Heart left ventricle (tissue), 16 donors: ENCODE measurements around the gene NCOA4. TPM values are rescaled to one million over a fixed set of nuclear protein-coding genes. Genes with fewer than 3 reads are reported as not detected.
A peak's percentile ranks its signal among the peaks of the same experiment; 100 is the strongest.
"Not testable (repeated sequence)": the region's sequence is repeated elsewhere in the genome, so short reads cannot be mapped to it uniquely, and the experiment has no call there.

Source experiments
- ATAC-seq, 4 donors: fragments of 200-7000 bp; cut with Tn5 transposase; one replicate each; pipeline ENCODE4 v1.9.1; 2020 to 2022; ENCODE audit warnings: moderate library complexity in 4 of 4, mild to moderate bottlenecking in 3 of 4, moderate number of reproducible peaks in 1 of 4
- DNase-seq, 5 donors: peaks; one replicate each; pipeline ENCODE4 v3.0.0-alpha.2; 2020
- H3K27ac ChIP-seq, 12 donors: fragments of 200-600 bp; sonication (generic) in 4 of 12; one replicate each; pipeline versions ENCODE4 v1.5.0 to v1.8.0; 2016 to 2022; ENCODE audit warnings: mild to moderate bottlenecking in 2 of 12
- H3K27me3 ChIP-seq, 9 donors: fragments of 200-600 bp; sonication (generic) in 2 of 9; one replicate each; pipeline versions ENCODE4 v1.5.1 to v1.8.0; 2016 to 2022; ENCODE audit warnings: mild to moderate bottlenecking in 3 of 9
- H3K36me3 ChIP-seq, 9 donors: fragments of 200-600 bp; sonication (generic) in 2 of 9; one replicate each; pipeline versions ENCODE4 v1.5.0 to v1.8.0; 2018 to 2022; ENCODE audit warnings: mild to moderate bottlenecking in 2 of 9
- H3K4me1 ChIP-seq, 12 donors: fragments of 200-600 bp; sonication (generic) in 4 of 12; one replicate each; pipeline versions ENCODE4 v1.5.0 to v1.8.0; 2016 to 2022; ENCODE audit warnings: mild to moderate bottlenecking in 3 of 12
- H3K4me3 ChIP-seq, 12 donors: fragments of 200-600 bp; sonication (generic) in 4 of 12; one replicate each; pipeline versions ENCODE4 v1.5.0 to v1.8.0; 2017 to 2022; ENCODE audit warnings: mild to moderate bottlenecking in 9 of 12, moderate library complexity in 4 of 12
- H3K9me3 ChIP-seq, 12 donors: fragments of 200-600 bp; sonication (generic) in 4 of 12; one replicate each; pipeline versions ENCODE4 v1.5.0 to v1.8.0; 2016 to 2022; ENCODE audit warnings: mild to moderate bottlenecking in 1 of 12
- POLR2A ChIP-seq, 2 donors: fragments of 450-650 bp; IDR thresholded peaks; one replicate each; pipeline ENCODE4 v1.6.1; 2017; ENCODE audit warnings: antibody characterized with exemption in 2 of 2, mild to moderate bottlenecking in 2 of 2, moderate library complexity in 2 of 2
- WGBS, 4 donors: extraction: QIAGEN DNeasy Blood & Tissue Kit in 2 of 4; methylation state at CpG; one replicate each; pipeline versions ENCODE4 v1.1.5 to v1.1.7; 2013 to 2018; 5-methylcytosine and 5-hydroxymethylcytosine counted together
- intact Hi-C, 10 donors: fragments of 100-400 bp; cut with DNase I; formaldehyde crosslinking; loops; one replicate each; pipeline versions ENCODE4 v1.11.1 to v1.14.2; 2022
- polyA plus RNA-seq, 2 donors: library from polyadenylated mRNA; stranded (reverse); fragments of 200-250 nt; gene quantifications; one replicate each; pipeline ENCODE4 v1.2.3, GENCODE V29; 2013
- total RNA-seq, 9 donors: library from RNA; depleted of rRNA in 2 of 9; stranded (reverse); fragments of >200 nt in 2 of 9; fragmentation: NEBNext Ultra II Directional in 3 of 9; extraction: Animal tissue kit (Norgen Biotek cat#: 25700) in 3 of 9; gene quantifications; one replicate each; pipeline versions ENCODE4 v1.1.0 to v1.2.4, GENCODE V29; 2016 to 2023
- donor health status: ischemic (EF 13 %, LVEDD 7.1; RV severe dilation, severe dysfunction).
- donor health status: healthy with polysubstance abuse.
- donor health status: DM: no; HTN: yes; CAD: no.
- donor health status: DM: no; HTN: no; CAD: no.
- donor health status: ischemic (EF 25% LVEDD 6.9; RV normal size, moderate dysfunction).
- donor health status: ischemic (EF 25% LVEDD 5.7; RV mildly dilated, moderate dysfunction).
- donor health status: healthy.
- donor health status: DM: yes; HTN: yes; CAD: no.
- donor health status: ischemic (EF 35%, LVEDD 5.7; RV mildly dilated, moderate dysfunction).
- donor health status: nonischemic (EF 11% LVEDD 7.7; RV severe dilation, severe dysfunction).
- donor health status: DM: yes; HTN: yes; CAD: no.
- donor health status: PGD.
- donor health status: ischemic (EF 29% LVEDD 5.4; RV normal size, mild dysfunction).
- donor health status: nonischemic (EF 23%, LVEDD 6.1; RV moderate dilation, normal function).

Gene NCOA4
- total and polyA plus RNA-seq, 11 donors: 55.1 to 296 (median 252) TPM

DNA sequence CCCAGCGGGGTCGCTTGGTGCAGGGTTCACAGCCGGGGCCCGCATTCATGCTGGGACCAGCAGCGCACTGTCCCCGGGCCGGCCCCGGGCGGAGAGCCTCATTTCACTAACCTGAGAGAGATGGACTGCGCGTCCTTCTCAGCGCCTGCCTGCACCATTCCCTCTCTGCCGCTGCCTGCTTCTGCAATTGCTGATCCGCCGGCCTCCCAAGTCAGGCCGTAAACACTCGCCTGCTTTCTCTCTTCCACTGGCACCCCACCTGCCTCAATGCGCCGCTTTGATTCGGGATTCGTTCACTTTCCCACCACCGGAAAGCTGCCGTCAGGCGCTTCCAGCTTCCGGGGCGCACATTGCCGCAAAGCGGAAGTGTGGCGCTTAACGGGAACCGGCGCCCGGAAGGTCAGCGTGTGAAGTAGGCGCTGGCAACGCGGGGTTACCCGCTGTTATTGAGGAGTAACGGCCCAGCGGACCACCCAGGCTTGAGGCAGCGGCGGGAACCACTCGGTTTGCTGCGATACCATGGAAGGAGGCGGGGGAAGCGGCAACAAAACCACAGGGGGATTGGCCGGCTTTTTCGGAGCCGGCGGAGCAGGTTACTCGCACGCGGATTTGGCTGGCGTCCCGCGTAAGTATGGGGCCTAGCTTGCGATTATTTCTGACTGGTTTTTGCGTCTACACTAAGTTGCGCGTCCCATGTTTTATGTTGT is 58.2 kb downstream of the NCOA4 start, which contains the start of gene TIMM23:
Gene TIMM23, plus strand, starts transcription at position 384 of the 707 bp plus-strand sequence. Its CDS starts 136 bp downstream, at position 520.
- DNase-seq: peak; percentile 85 to 92 (median 90)
- Histone ChIP-seq H3K4me1 (peaks cover 0 to 33% (median 22%) of the 10 kb centered on the region in 12 donors), H3K36me3 (peaks cover 0 to 19% (median 6%) of the 10 kb centered on the region in 9 donors), H3K4me3 (peak within 1 kb of the TSS; percentile 69 to 91 (median 82)), H3K27ac (peak within 1 kb of the TSS in 11 of 12 donors; percentile 66 to 86 (median 75))
- intact Hi-C loops: loop anchor here in 6 of 10 donors (10.0 kb wide), 1 partner anchor 53 kb away; no protein-coding TSS in a partner anchor
- H3K27me3 ChIP-seq, H3K9me3 ChIP-seq: not testable (repeated sequence)
- 0 to 1% (median 0%) methylated on average over 28 to 60 of the region's 60 CpGs for WGBS, 4 donors
- TF ChIP-seq POLR2A (IDR thresholded peaks at IDR 0.05): peak in 1 of 2 donors; percentile 57
- ATAC-seq: peak; percentile 91 to 98 (median 96)

DNA sequence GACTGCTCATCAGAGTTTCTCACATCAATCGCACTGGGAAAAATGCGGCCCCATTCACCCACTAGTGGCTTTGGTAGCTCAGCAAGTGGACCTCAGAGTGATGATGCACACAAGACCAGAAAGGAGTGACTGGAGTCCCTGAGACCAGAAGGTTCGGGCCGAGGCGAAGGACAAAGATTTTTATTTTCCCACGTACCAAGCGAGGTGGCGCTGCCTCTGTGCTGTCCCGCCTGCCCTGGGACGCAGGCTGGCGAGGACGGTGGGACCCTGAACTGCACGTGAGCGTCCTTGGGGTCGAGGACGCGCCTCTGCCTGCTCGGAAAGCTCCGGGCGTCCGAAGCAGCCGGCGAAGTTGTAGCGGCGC is 58.7 kb downstream of the NCOA4 start:
- ATAC-seq: peak in 2 of 4 donors; percentile 38 to 56
- intact Hi-C loops: loop anchor here in 6 of 10 donors (10.0 kb wide), 1 partner anchor 53 kb away; no protein-coding TSS in a partner anchor
- peaks cover 0 to 33% (median 22%) of the 10 kb centered on the region in 12 donors for H3K4me1 ChIP-seq
- not testable (repeated sequence) for H3K9me3 ChIP-seq, H3K27me3 ChIP-seq, DNase-seq
- peak overlapping the region; percentile 69 to 91 (median 82) for H3K4me3 ChIP-seq
- WGBS, 4 donors: 0 to 1% (median 0%) methylated on average over 7 to 25 of the region's 25 CpGs
- H3K27ac ChIP-seq: peak overlapping the region in 11 of 12 donors; percentile 66 to 86 (median 75)
- H3K36me3 ChIP-seq: peaks cover 0 to 17% (median 6%) of the 10 kb centered on the region in 9 donors

DNA sequence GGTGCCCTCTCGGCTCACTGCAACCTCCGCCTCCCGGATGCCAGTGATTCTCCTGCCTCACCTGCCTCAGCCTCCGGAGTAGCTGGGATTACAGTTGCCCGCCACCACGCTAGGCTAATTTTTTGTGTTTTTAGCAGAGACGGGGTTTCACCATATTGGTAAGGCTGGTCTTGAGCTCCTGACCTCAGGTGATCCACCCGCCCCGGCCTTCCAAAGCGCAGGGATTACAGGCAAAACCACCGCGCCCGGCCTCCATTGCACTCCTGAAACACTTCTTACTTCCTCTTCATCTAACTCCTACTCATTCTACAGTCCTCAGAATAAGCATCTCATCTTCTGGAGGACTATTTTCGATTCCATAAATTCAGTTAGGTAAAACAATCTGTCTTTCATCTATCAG is 59.4 kb downstream of the NCOA4 start:
- peak overlapping the region in 9 of 12 donors; percentile 70 to 91 (median 81) for H3K4me3 ChIP-seq
- not testable (repeated sequence) for ATAC-seq, H3K9me3 ChIP-seq, H3K27ac ChIP-seq, DNase-seq, H3K27me3 ChIP-seq
- peaks cover 0 to 33% (median 22%) of the 10 kb centered on the region in 12 donors for H3K4me1 ChIP-seq
- 52 to 68% (median 53%) methylated on average over 14 of the region's 14 CpGs for WGBS, 4 donors
- intact Hi-C loops: loop anchor here in 6 of 10 donors (10.0 kb wide), 1 partner anchor 54 kb away; no protein-coding TSS in a partner anchor
- peaks cover 0 to 10% (median 6%) of the 10 kb centered on the region in 9 donors for H3K36me3 ChIP-seq

DNA sequence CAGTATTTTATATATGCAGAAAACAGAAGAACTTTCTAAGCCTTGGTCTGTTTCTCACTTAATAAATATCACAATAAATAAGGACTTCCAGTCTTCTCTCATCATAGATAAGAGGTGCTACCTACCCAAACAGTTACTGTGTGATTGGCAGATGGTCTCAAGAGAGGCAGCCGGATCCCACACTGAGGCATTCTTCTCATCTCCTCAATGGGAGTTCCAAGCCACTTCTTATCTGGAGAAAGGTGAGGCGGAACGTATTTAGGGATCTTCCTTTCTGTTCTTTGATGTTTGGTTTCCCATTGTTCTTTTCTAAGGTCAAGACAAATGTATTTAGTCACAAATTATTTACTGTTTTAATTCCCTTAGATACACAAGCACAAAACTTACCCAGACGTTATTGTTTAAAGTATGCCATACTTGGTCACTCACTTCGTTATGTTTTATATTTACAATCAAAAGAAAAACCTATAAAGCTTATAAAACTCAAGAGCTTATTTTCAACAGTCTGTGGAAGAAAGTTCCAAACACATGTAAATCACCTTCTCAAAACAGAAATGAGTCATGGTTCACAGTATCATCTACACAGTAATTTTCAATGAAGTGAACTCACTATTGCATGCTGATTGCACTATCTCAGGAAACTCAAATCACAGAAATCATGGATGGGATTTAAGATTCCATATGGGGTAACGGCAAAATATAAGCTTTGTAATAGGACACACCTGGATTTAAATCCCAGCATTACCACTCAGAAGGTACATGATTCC is 67.6 kb downstream of the NCOA4 start:
- H3K4me3 ChIP-seq, intact Hi-C loops, H3K27me3 ChIP-seq, H3K9me3 ChIP-seq, H3K27ac ChIP-seq, H3K4me1 ChIP-seq, ATAC-seq, DNase-seq: not testable (repeated sequence)
- peaks cover 0 to 29% (median 4%) of the 10 kb centered on the region in 9 donors for H3K36me3 ChIP-seq
- 82 to 89% (median 85%) methylated on average over 5 to 6 of the region's 6 CpGs for WGBS, 4 donors

DNA sequence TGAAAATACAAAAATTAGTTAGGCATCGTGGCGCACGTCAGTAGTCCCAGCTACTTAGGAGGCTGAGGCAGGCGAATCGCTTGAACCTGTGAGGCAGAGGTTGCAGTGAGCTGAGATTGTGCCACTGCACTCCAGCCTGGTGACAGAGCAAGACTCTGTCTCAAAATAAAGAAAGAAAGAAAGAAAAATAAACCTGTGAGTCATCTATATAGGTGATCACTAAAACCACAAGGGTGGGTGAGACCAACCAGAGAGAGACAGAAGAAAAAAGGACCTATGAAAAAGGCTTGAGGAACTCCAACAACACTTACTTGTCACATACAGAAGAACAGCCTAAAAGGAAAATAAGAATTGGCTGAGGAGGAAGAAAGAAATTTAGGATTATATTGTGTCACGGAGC is 72.5 kb downstream of the NCOA4 start:
- ATAC-seq: not testable (repeated sequence)

DNA sequence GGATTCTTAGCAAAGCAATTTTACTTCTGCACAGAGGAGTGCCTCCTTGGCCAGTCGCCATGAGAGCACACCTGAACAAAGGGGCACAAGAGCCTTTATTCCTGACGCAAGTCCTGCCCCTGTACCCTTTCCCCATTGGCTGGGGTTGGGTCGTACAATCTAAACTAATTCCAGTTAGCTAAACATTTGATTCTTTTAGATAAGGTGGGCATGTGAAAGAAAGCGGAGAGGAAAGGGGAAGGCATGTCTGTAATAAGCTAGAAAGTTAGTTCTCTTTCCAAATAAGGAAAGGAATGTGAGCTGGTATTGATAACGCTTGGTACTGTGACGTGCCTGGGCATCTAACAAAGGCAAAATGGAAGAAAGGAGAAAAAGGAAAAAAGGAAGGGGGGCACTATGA is 73.8 kb downstream of the NCOA4 start:
- H3K4me1 ChIP-seq, ATAC-seq, H3K4me3 ChIP-seq, H3K9me3 ChIP-seq, DNase-seq, intact Hi-C loops, H3K27ac ChIP-seq, H3K27me3 ChIP-seq: not testable (repeated sequence)
- peaks cover 0 to 31% (median 9%) of the 10 kb centered on the region in 9 donors for H3K36me3 ChIP-seq
- WGBS, 4 donors: 77 to 94% (median 84%) methylated on average over 3 to 4 of the region's 6 CpGs

More for the DNA sequence above, 72.5 kb downstream of the NCOA4 start:
- H3K4me3 ChIP-seq, H3K27me3 ChIP-seq, H3K9me3 ChIP-seq, DNase-seq, intact Hi-C loops, H3K27ac ChIP-seq, H3K4me1 ChIP-seq: not testable (repeated sequence)
- H3K36me3 ChIP-seq: peaks cover 0 to 25% (median 6%) of the 10 kb centered on the region in 9 donors
- 95 to 98% (median 96%) methylated on average over 6 of the region's 6 CpGs for WGBS, 4 donors

Other genes with a start within 250 kb of the NCOA4 start
- gene AGAP4, start 183.1 kb downstream of the NCOA4 start, total RNA-seq: 10 to 100 TPM in 2 of 9 donors, 1 to 10 TPM in 7; 2.5 to 12.0 (median 6.2) TPM
- 10 to 100 TPM in 1 of 2 donors, 1 to 10 TPM in 1; 4.2 to 10.5 TPM for gene AGAP4, start 183.1 kb downstream of the NCOA4 start, polyA plus RNA-seq
- 100 to 1,000 TPM in 2 of 9 donors, 10 to 100 TPM in 7; 73.9 to 111 (median 83.5) TPM for gene TIMM23, start 58.1 kb downstream of the NCOA4 start, total RNA-seq
- 100 to 1,000 TPM; 118 to 123 TPM for gene TIMM23, start 58.1 kb downstream of the NCOA4 start, polyA plus RNA-seq
- gene MSMB, start 15.6 kb upstream of the NCOA4 start, total RNA-seq: not detected
- gene MSMB, start 15.6 kb upstream of the NCOA4 start, polyA plus RNA-seq: not detected